Measurements from ENCODE around the gene LEPR. TPM values are rescaled to one million over a fixed set of nuclear protein-coding genes. Genes with fewer than 3 reads are reported as not detected.
"Not testable (repeated sequence)": the region's sequence is repeated elsewhere in the genome, so short reads cannot be mapped to it uniquely, and the experiment has no call there.

Gene LEPR, protein sequence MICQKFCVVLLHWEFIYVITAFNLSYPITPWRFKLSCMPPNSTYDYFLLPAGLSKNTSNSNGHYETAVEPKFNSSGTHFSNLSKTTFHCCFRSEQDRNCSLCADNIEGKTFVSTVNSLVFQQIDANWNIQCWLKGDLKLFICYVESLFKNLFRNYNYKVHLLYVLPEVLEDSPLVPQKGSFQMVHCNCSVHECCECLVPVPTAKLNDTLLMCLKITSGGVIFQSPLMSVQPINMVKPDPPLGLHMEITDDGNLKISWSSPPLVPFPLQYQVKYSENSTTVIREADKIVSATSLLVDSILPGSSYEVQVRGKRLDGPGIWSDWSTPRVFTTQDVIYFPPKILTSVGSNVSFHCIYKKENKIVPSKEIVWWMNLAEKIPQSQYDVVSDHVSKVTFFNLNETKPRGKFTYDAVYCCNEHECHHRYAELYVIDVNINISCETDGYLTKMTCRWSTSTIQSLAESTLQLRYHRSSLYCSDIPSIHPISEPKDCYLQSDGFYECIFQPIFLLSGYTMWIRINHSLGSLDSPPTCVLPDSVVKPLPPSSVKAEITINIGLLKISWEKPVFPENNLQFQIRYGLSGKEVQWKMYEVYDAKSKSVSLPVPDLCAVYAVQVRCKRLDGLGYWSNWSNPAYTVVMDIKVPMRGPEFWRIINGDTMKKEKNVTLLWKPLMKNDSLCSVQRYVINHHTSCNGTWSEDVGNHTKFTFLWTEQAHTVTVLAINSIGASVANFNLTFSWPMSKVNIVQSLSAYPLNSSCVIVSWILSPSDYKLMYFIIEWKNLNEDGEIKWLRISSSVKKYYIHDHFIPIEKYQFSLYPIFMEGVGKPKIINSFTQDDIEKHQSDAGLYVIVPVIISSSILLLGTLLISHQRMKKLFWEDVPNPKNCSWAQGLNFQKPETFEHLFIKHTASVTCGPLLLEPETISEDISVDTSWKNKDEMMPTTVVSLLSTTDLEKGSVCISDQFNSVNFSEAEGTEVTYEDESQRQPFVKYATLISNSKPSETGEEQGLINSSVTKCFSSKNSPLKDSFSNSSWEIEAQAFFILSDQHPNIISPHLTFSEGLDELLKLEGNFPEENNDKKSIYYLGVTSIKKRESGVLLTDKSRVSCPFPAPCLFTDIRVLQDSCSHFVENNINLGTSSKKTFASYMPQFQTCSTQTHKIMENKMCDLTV
- 10 to 100 TPM; 21.6 to 45.2 (median 44.0) TPM for polyA plus RNA-seq (ENCODE audit: insufficient read depth in 1 of 5, insufficient read length in 5 of 5, low replicate concordance in 1 of 5)
- long read RNA-seq, donor 1, full-length matches to known transcripts, result 4 of 4 reads
- long read RNA-seq, donor 1, partial matches to known transcripts, result 0 of 4 reads
- long read RNA-seq, donor 1, other reads (novel, unspliced or antisense), result 0 of 4 reads
- long read RNA-seq, donor 2, full-length matches to known transcripts, result 1 of 8 reads
- long read RNA-seq, donor 2, partial matches to known transcripts, result 7 of 8 reads
- long read RNA-seq, donor 2, other reads (novel, unspliced or antisense), result 0 of 8 reads
- long read RNA-seq, donor 3, full-length matches to known transcripts, result 3 of 3 reads
- long read RNA-seq, donor 3, partial matches to known transcripts, result 0 of 3 reads
- long read RNA-seq, donor 3, other reads (novel, unspliced or antisense), result 0 of 3 reads
- long read RNA-seq, donor 4, full-length matches to known transcripts, result 6 of 6 reads
- long read RNA-seq, donor 4, partial matches to known transcripts, result 0 of 6 reads
- long read RNA-seq, donor 4, other reads (novel, unspliced or antisense), result 0 of 6 reads
- long read RNA-seq, donor 5, full-length matches to known transcripts, result 4 of 4 reads
- long read RNA-seq, donor 5, partial matches to known transcripts, result 0 of 4 reads
- long read RNA-seq, donor 5, other reads (novel, unspliced or antisense), result 0 of 4 reads
- long read RNA-seq, donor 6, full-length matches to known transcripts, result 7 of 39 reads
- long read RNA-seq, donor 6, partial matches to known transcripts, result 32 of 39 reads
- long read RNA-seq, donor 6, other reads (novel, unspliced or antisense), result 0 of 39 reads
- long read RNA-seq, donor 7, result 0 reads
- long read RNA-seq, donor 8, full-length matches to known transcripts, result 2 of 2 reads
- long read RNA-seq, donor 8, partial matches to known transcripts, result 0 of 2 reads
- long read RNA-seq, donor 8, other reads (novel, unspliced or antisense), result 0 of 2 reads

DNA sequence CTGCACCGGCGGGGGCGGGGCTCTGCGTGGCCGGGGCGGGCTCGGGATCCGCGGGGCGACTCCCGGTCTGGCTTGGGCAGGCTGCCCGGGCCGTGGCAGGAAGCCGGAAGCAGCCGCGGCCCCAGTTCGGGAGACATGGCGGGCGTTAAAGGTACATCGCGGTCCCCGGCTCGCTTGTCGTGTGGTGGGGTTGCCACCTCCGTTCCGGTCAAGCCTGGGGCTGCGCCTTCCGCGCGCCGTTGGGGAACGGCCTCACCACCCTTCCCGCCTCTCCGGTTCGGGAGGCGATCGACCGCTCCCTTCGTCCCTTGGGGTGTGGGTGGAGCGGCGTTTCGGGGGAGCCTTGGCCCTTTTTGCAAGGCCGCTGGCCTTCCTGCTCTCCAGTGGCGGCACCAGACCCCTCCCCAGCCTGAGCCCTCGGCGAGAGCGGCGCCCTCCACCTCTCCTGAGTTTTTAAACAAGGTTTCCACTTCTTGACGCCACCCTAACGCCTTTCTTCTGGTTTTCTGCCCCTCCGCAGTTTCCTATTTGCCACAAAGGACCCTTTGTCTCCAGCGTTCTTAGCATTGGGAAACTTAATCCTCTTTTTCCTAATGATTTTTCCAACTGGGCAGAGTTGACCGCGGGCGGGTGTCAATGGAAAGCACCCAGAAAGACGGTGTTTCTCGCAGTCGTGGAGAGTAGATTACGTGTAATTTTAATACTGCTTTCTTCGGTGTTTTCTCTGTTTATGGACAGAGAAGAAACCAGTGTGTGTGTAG lies at the start of gene LEPR, which contains the start of gene LEPROT:
TSS of gene LEPR (plus strand) at position 79 of the 761 bp plus-strand sequence. CDS start 144,898 bp downstream, outside the sequence.
TSS of gene LEPROT (plus strand) at position 79 of the 761 bp plus-strand sequence. CDS start at position 136, 57 bp downstream.
- no peak for DNase-seq

DNA sequence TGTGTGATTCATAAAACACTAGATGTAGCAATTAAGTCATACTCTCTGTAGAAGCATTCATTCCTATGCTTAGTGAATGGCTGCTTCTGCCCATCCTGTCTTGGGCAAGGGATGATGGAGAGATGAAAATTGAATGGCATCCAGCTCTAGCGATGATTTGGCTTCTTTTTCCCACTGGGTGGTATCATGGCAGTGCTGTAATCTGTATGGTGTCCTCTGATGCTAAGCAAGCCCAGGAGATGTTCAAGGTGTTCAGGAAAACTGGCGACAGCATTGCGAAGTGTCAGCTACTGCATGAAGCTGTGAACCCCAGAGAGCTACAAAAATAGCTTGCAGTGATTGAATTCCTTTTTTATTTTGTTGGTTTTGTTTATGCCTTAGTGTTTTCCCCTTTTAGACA lies 48.9 kb upstream of the LEPR start:
- DNase-seq, result no peak

DNA sequence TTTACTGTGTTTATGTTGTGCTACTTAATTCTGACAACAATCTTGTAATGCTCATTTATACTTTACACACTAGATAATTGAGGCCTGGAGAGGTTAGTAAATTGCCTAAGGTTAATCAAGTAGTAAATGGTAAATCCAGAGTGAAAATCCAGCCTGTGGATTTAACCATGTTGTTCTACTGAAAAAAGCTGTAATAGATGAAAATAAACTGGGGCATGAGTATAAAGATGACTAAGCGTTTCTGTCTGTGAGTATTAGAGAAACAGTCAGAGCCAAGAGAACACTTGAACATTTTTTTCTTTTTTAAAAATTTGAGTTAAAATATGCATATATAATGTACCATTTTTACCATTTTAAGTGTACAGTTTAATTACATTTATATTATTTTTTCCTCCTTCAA lies 47.9 kb upstream of the LEPR start:
- DNase-seq, result no peak

DNA sequence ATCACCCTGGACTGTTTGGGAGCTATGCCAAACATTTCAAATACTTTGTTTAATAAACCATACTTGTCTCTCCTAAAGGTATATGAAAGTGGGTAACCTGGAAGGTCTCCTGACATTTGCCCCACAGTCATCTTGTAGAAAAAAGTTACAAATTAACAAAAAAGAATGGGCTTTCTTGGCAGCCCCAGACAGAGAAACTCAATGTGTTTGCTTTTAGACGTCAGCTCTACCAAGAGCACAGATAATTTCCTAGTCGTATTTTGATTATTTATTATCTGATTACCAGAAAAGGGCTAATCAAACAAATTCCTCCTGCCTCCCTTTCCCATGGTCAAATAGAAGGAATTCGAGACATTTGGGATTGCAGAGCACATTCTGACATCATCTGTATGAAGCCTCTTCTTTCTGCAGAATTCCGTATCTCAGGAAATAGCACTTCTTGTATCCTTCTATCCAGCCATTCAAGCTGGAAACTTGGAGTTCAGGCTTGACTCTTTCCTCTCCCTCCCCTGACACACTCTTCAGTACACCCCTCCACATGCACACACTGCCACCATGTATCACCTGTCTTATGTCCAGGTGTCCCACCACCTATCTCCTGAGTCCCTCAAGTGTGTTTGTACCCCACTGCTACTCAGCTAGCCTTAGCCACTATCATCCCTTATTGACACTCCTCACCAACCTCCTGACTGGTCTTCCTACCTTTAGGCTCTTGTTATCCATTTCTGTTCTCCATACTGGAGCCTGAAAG lies 42.8 kb upstream of the LEPR start:
- DNase-seq, result no peak

DNA sequence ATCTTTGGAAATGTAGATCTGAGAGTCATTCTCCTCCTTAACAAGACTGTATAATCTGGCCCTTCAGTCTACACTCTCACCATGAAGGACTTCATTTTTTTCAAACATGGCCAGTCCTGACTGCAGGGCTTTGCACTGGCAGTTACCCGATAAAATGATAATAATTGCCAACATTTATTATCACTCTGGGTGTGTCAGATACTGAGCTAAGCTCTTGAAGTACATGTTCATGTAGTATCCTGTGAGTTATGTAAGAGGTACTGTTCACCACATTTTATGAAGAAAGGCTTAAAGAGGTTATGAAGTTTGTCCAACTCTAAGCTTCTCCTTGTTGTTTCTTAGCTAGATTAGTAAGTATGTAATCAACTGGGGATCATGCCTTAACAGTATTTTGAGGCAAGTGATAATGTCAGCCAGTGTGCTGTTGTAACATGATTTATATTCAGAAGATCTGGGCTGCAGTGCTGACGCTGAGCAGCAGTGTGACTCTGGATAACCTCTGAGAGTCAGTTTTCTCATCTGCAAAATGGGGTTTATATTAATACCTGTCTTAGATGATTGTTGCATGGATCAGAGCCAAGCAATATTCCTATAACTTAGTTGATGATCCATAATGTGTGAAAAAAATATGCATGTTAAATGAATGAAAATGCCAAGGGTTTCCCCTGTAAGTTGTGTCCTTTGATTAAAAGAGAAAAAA lies 42.1 kb upstream of the LEPR start:
- no peak for DNase-seq

DNA sequence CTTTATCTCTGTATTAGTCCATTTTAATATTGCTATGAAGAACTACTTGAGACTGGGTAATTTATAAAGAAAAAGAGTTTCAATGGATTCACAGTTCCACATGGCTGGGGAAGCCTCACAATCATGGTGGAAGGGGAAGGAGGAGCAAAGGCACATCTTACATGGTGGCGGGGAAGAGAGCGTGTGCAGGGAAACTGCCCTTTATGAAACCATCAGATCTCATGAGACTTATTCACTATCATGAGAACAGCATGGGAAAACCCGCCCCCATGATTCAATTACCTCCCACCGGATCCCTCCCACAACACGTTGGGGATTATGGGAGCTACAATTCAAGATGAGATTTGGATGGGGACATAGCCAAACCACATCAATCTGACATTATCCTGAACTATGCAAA lies 36.0 kb upstream of the LEPR start:
- DNase-seq, result not testable (repeated sequence)

DNA sequence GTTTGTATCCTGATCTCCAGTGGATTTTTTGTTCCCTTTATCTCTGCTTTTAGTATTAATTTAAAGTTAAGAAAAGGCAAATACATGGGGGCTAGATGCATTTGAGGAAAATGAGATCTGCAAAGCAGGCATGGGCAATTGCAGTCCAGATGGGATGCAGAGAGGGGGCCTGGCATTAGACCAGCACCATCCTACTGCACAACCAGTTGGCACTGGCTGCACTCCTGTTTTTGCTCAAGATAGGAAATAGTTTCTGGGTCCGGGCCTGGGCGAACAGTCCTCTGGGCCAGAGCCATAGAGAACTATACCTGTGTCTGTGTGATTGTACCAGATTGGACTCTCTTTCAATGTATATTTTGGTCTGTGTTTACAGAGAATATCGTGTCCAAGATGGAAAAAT lies 34.0 kb upstream of the LEPR start:
- no peak for DNase-seq

DNA sequence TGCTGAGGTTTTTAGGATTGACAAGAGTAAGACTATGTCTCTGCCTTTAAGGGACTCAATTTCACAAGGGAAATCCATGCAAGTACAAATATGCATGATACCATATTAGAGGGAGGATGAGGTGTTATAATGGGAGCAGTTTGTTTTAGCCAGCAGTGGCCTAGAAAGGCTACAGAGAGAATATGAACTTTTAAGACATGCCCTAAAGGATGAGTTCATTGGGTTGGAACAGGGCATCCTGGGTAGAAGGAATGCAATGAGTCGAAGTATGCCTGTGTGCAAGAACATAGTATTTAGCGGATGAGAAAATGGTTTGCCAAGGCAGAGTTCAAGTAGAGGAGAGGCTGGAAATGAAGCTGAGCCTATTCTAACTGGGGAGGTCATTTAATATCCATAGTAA lies 32.6 kb upstream of the LEPR start:
- no peak for DNase-seq

DNA sequence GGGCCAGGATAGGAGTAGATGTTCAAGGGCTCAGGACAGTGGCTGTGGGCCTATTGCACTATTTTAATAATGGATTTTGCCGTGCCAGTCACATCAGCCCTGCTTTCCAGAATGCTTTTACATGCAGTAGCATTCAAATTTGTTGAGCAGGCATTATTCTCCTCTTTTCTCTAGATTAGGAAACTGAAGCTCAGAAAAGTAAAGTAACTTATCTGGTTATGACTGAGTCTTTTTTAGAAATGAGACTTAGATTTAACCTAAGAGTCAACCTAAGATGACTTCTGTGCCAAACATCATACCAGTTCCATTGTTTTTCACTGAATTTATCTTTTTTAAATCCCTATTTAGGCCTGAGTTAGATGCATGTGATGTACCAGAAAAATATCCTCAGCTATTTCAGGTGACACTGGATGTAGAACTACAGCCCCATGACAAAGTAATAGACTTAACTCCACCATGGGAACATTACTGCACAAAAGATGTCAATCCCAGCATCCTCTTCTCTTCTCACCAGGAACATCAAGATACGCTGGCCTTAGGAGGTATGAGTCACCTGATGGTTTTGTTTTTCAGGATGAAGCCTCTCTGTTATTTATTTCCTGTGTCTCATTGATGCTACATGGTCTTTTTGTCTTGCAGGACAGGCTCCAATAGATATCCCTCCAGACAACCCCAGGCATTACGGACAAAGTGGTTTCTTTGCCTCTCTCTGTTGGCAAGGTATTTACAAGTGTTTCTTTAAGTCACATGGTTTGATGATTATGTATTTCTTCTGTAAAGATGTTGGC lies 31.4 kb upstream of the LEPR start:
- no peak for DNase-seq

DNA sequence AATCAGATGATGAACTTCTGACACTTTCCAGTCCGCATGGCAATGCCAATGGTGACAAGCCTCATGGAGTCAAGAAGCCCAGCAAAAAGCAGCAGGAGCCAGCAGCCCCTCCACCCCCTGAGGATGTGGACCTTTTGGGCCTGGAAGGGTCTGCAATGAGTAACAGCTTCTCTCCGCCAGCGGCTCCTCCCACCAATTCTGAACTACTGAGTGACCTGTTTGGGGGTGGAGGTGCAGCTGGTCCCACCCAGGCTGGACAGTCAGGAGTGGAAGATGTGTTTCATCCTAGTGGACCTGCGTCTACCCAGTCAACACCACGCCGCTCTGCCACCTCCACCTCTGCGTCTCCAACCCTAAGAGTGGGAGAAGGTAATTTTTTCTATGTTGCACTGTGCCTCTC lies 28.0 kb upstream of the LEPR start:
- no peak for DNase-seq

DNA sequence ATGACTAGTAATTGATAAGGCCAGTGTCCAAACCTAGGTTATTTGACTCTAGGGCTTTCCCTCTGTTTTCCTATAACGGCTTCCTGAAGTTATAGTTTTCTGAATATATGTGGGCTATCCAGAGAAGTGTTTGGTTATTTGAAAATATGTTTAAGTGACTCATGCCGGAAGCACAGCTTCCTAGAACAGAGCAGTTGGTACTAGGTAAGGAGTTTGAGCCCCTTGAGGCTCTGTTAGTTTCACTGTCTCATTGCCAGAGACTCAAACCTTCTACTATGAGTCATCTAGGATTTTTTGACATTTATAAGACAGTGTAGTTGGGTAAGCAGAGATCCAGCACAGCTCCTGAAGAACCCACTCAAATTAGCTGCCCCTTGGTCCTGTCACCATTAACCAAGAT lies 27.1 kb upstream of the LEPR start:
- no peak for DNase-seq

DNA sequence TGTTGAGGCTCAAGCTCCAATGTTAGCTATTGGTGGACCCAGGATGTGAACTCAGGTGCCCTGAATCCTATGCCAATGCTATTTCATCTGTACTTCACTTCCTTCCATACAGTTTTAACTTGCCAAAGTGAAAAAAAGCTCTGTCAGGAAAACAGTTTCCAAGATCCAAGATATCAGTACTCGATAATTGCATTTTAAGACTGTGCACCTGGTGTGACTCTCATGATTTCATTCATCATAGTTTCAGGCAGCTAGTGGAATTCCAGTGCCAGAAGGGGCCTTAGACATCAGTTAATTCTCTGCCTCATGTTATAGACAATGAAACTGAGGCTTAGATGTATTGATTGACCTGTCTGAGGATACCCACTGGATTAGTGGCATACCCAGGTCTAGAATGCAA lies 26.5 kb upstream of the LEPR start:
- no peak for DNase-seq

DNA sequence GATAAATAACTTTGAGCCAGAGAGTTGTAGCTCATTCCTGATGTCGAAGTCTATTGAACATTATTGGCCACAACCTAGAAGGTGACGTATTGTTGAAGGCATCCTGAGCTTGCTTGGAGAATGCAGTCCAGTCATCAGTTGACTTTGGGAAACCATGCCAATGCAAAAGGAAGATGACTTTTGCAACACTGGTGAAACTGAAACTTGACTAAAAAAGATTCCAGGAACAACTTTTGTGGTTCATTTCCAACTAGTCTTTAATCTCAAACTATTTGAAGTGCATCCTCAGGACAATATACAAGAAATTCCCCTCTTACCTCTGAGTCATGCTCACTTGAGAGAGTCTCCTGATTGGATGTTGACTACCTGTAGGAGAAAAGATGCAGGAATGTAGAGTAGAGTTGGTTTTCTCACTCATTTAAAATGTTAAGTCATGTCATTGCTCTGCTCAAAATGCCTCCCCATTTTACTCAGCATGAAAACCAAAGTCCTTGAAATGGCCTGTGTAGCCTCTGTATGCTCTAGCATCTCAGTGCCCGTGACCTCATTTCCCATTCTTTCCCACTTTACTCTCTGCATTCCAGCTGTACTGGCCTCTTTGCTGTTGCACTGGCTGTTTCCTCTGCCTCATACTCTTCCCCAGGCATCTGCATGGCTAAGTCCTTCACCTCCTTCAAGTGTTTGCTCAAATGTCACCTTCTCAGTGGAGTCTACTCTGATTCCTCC lies 24.4 kb upstream of the LEPR start:
- no peak for DNase-seq

DNA sequence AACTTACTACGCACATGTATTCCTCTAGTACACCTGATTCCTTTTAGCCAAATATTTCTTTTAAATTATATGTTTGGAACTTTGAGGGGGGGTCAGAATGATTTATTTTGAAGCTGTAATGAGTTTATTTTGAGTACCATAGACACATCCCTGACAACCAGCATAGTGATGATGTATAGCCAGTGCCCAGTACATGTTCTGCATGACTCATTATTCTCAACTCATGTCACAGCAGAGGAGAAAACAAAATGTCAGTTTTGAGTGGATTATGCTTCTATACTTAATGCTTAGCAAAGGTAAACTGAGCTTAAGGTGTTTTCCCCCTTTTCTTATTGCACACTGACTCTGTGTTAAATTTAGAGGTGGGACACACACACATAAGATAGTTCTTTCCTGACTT lies 22.4 kb upstream of the LEPR start:
- no peak for DNase-seq

DNA sequence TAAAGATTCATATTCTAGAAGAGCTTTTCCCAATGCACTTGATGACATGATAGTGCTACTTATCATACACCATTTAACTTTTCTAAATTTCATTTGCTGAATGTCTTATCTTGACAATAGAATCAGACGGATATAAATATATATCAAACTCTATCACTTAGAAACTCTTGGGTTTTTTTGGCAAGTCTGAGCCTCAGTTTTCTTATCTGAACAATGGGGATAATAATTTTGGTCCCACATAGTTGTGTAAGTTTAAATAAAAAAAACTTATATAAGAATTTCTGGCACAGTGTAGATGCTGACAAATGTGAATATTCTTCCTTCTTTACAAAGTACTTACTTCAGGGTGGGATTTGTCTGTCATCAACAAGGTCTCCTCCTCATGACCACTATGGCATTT lies 21.5 kb upstream of the LEPR start:
- no peak for DNase-seq

DNA sequence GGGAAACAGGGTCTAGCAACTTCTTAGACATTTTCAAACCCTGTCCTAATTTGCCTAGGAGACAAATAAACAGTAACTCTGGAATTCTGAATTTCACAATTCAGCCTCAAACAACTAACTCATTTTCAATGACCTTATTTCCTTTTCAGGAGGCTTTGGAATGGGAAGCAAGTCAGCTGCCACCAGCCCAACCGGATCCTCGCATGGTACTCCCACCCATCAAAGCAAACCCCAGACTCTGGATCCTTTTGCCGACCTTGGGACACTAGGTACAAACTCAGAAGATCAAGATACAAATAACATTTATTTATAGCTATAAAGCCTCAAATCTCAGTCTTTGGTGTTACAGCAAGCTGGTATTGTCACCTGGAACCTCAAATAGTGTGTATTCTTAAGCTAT lies 18.9 kb upstream of the LEPR start:
- no peak for DNase-seq

Measured in right lung (tissue), 10 donors.